ENCODE results near the gene C22orf23. TPM values are rescaled to one million over a fixed set of nuclear protein-coding genes. Genes with fewer than 3 reads are reported as not detected.

The C22orf23 gene
- total and polyA plus RNA-seq, 9 of the 15 experiments (the other 6 are each of a cell fraction or from before 2014, with no cell fraction given) = 0.25 to 1.0 (median 0.53) TPM

- Histone ChIP-seq H3K27ac (ENCODE audit: extremely low read depth, low read depth, low read length) (no peak overlapping the region), H4K20me1 (replicated peaks; ENCODE audit: control insufficient read depth, insufficient read depth, low read length) (no peaks in the 10 kb centered on the region; the same call in 1 of the 2 replicates), H3K79me2 (ENCODE audit: control insufficient read depth, insufficient read depth, low read length) (no peaks in the 10 kb centered on the region), H3K4me3 (no peak overlapping the region), H3K4me1 (replicated peaks in 1 of 2; ENCODE audit: control insufficient read depth in 2 of 2, insufficient read depth in 2 of 2, low read length in 2 of 2) (no peaks in the 10 kb centered on the region; a peak in 2 of 5 replicates), H3K9me3 (replicated peaks; ENCODE audit: control insufficient read depth, insufficient read depth, low read depth, low read length) (no peaks in the 10 kb centered on the region), H3K9ac (ENCODE audit: insufficient read depth in 1 of 2, low read depth in 2 of 2, low read length in 2 of 2) (peak overlapping the region in 1 of 2 experiments; percentile 12; a peak in 1 of 4 replicates), H2AFZ (ENCODE audit: low read depth, low read length) (no peak overlapping the region), H3K4me2 (ENCODE audit: insufficient read depth, low read length) (no peak overlapping the region), H3K36me3 (ENCODE audit: control insufficient read depth, insufficient read depth, low read length) (no peaks in the 10 kb centered on the region), H3K9me1 (ENCODE audit: control insufficient read depth, insufficient read depth, low read length) (no peaks in the 10 kb centered on the region), H3K27me3 (ENCODE audit: control insufficient read depth in 2 of 2, insufficient read depth in 2 of 2, low read length in 2 of 2) (no peaks in the 10 kb centered on the region)
- WGBS (ENCODE audit: insufficient coverage, low coverage, missing lambda C conversion rate) = 67% methylated on average over 4 of the region's 7 CpGs
- BruUV-seq (replicated peaks) = TSS peak; percentile 38
- intact Hi-C loops (cut with micrococcal nuclease) = no loop called here
- TF ChIP-seq PRMT5 (CRISPR knock-in tag; IDR thresholded peaks at IDR 0.05) (no peak), RAD21 (CRISPR knock-in tag; conservative IDR thresholded peaks at IDR 0.05 in 1 of 2, IDR thresholded peaks at IDR 0.05 in 1 of 2) (no peak), SREBF1 (IDR thresholded peaks at IDR 0.05; ENCODE audit: borderline replicate concordance, low read depth, low read length) (no peak), POLR2G (IDR thresholded peaks at IDR 0.05; ENCODE audit: low read depth, low read length) (peak; percentile 43; the same call in 1 of the 2 replicates)
- ChIA-PET POLR2A (no interaction called here), CTCF (ENCODE audit: low intra/inter-chr PET ratio) (no interaction called here)
- FAIRE-seq = no peak
- in situ Hi-C loops (cut with MboI) = no loop called here
- ATAC-seq = no peak
- no peak for DNase-seq (ENCODE audit: extremely low read depth in 1 of 4, low spot score in 3 of 4)
These were observed 9.6 kb downstream of the C22orf23 start for GRCh38 chr22:37943825-37944198.

GRCh38 chr22:37943136-37943824 is 10.1 kb downstream of the C22orf23 start:
- CTCF ChIA-PET (ENCODE audit: low intra/inter-chr PET ratio) = no interaction called here
- BruUV-seq (replicated peaks) = no TSS peak
- no peak for DNase-seq (ENCODE audit: extremely low read depth in 1 of 4, low spot score in 3 of 4)

More at GRCh38 chr22:37943136-37943824, 10.1 kb downstream of the C22orf23 start:
- POLR2A ChIA-PET = no interaction called here
- ATAC-seq (no peak), FAIRE-seq (no peak)
- Histone ChIP-seq H3K4me3 (no peak overlapping the region), H3K27me3 (ENCODE audit: control insufficient read depth in 2 of 2, insufficient read depth in 2 of 2, low read length in 2 of 2) (no peaks in the 10 kb centered on the region), H3K9me1 (ENCODE audit: control insufficient read depth, insufficient read depth, low read length) (no peaks in the 10 kb centered on the region), H3K79me2 (ENCODE audit: control insufficient read depth, insufficient read depth, low read length) (no peaks in the 10 kb centered on the region), H3K4me2 (ENCODE audit: insufficient read depth, low read length) (no peak overlapping the region), H3K4me1 (replicated peaks in 1 of 2; ENCODE audit: control insufficient read depth in 2 of 2, insufficient read depth in 2 of 2, low read length in 2 of 2) (no peaks in the 10 kb centered on the region; a peak in 2 of 5 replicates), H4K20me1 (replicated peaks; ENCODE audit: control insufficient read depth, insufficient read depth, low read length) (no peaks in the 10 kb centered on the region; the same call in 1 of the 2 replicates), H3K9ac (ENCODE audit: insufficient read depth in 1 of 2, low read depth in 2 of 2, low read length in 2 of 2) (no peak overlapping the region), H3K27ac (ENCODE audit: extremely low read depth, low read depth, low read length) (no peak overlapping the region), H3K36me3 (ENCODE audit: control insufficient read depth, insufficient read depth, low read length) (no peaks in the 10 kb centered on the region), H2AFZ (ENCODE audit: low read depth, low read length) (no peak overlapping the region), H3K9me3 (replicated peaks; ENCODE audit: control insufficient read depth, insufficient read depth, low read depth, low read length) (no peaks in the 10 kb centered on the region)
- TF ChIP-seq HDAC8 (tag; IDR thresholded peaks at IDR 0.05) = no peak
- TF ChIP-seq ZZZ3 (IDR thresholded peaks at IDR 0.05) = no peak
- TF ChIP-seq ZNF764 (CRISPR knock-in tag; IDR thresholded peaks at IDR 0.05; ENCODE audit: low read depth) = no peak
- TF ChIP-seq USF1 (CRISPR knock-in tag; IDR thresholded peaks at IDR 0.05) = 0 out of 2 replicates have a peak, but pooled peaks have one; percentile 34
- TF ChIP-seq E4F1 (CRISPR knock-in tag; IDR thresholded peaks at IDR 0.05; ENCODE audit: borderline replicate concordance) = no peak
- no peak for TF ChIP-seq SNIP1 (IDR thresholded peaks at IDR 0.05; ENCODE audit: low read depth)
- WGBS (ENCODE audit: insufficient coverage, low coverage, missing lambda C conversion rate) = 63% methylated on average over 12 of the region's 12 CpGs
- in situ Hi-C loops (cut with MboI) = no loop called here
- intact Hi-C loops (cut with micrococcal nuclease) = no loop called here

All from K562 (cell line).